Measurements from ENCODE around the gene GNAO1.

DNA sequence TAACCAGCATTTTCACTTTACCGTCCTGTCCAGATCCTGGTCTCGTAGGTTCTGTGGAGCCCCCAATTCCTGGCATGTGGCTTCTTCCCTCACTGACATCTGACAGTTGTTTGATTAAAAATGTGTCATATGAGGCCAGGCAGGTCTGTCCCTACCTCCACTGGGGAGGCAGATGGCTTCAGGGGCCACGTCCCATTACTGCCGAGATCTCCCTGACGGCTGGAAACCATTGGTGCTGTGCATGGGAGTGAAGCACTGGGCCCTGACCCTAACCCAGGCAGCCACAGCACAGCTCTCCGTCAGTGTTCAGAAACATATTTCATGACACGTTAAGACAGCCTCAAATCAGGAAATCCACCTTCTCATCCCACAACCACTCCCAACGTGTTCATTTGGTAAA lies 77.5 kb downstream of the GNAO1 start:
- TF ChIP-seq, protein P1, sequence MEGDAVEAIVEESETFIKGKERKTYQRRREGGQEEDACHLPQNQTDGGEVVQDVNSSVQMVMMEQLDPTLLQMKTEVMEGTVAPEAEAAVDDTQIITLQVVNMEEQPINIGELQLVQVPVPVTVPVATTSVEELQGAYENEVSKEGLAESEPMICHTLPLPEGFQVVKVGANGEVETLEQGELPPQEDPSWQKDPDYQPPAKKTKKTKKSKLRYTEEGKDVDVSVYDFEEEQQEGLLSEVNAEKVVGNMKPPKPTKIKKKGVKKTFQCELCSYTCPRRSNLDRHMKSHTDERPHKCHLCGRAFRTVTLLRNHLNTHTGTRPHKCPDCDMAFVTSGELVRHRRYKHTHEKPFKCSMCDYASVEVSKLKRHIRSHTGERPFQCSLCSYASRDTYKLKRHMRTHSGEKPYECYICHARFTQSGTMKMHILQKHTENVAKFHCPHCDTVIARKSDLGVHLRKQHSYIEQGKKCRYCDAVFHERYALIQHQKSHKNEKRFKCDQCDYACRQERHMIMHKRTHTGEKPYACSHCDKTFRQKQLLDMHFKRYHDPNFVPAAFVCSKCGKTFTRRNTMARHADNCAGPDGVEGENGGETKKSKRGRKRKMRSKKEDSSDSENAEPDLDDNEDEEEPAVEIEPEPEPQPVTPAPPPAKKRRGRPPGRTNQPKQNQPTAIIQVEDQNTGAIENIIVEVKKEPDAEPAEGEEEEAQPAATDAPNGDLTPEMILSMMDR (IDR thresholded peaks at IDR 0.05), result no peak
- TF ChIP-seq POLR2A (IDR thresholded peaks at IDR 0.05) (no peak), POLR2AphosphoS5 (IDR thresholded peaks at IDR 0.05) (no peak)
